ENCODE results near the gene UBE2I.
"Not testable (repeated sequence)": the region's sequence is repeated elsewhere in the genome, so short reads cannot be mapped to it uniquely, and the experiment has no call there.

The UBE2I gene

DNA sequence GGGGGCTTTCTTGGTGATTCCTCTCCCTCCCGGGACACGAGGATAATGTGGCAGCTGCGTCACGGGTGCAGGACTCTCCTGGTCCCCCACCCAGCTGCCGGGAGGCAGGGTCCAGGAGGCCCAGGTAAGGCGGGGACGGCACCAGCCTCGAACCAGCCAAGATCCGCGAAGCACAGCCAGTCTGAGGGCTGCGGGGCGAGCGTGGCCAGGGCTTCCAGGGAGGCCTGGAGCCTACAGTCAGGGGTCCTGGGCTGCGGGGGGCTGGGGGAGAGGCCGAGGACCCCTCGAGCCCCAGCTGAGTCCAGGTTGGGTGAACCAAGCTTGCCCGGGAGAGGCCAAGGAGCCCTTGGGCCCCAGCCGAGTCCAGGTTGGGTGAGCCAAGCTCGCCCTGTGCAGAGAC is 43.6 kb upstream of the UBE2I start:
- WGBS, 2 experiments: 91 to 92% methylated on average over 19 of the region's 19 CpGs

GRCh38 chr16:1269418-1269817 is 40.0 kb upstream of the UBE2I start:
- 93 to 95% methylated on average over 7 of the region's 7 CpGs for WGBS, 2 experiments
- H3K4me1 ChIP-seq (ENCODE audit: control insufficient read depth, insufficient read depth, low read length): not testable (repeated sequence)

More for the DNA sequence above, 43.6 kb upstream of the UBE2I start:
- Histone ChIP-seq H3K4me1 (ENCODE audit: control insufficient read depth, insufficient read depth, low read length) (no peaks in the 10 kb centered on the region), H3K9me3 (ENCODE audit: control insufficient read depth, low read length) (no peaks in the 10 kb centered on the region), H3K36me3 (ENCODE audit: control insufficient read depth, insufficient read depth, low read length) (no peaks in the 10 kb centered on the region), H3K27ac (ENCODE audit: insufficient read depth, low read depth, low read length, poor library complexity, severe bottlenecking) (no peak overlapping the region), H3K4me3 (ENCODE audit: insufficient read depth, low read depth, low read length) (no peak overlapping the region), H3K27me3 (ENCODE audit: control insufficient read depth, insufficient read depth, low read length, poor library complexity, severe bottlenecking) (peaks cover 24% of the 10 kb centered on the region)

DNA sequence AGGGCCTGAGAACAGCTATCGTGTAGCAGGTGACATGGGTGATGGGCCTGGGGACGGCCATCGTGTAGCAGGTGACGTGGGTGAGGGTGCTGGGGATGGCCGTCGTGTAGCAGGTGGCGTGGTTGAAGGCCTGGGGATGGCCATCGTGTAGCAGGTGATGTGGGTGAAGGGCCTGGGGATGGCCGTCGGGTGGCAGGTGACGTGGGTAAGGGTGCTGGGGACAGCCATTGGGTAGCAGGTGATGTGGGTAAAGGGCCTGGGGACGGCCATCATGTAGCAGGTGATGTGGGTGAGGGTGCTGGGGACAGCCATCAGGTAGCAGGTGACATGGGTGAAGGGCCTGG is 38.1 kb upstream of the UBE2I start:
- Histone ChIP-seq H3K27ac (ENCODE audit: insufficient read depth, low read depth, low read length, poor library complexity, severe bottlenecking) (no peak overlapping the region), H3K9me3 (ENCODE audit: control insufficient read depth, low read length) (no peaks in the 10 kb centered on the region), H3K36me3 (ENCODE audit: control insufficient read depth, insufficient read depth, low read length) (no peaks in the 10 kb centered on the region), H3K4me3 (ENCODE audit: insufficient read depth, low read depth, low read length) (no peak overlapping the region), H3K4me1 (ENCODE audit: control insufficient read depth, insufficient read depth, low read length) (no peaks in the 10 kb centered on the region), H3K27me3 (ENCODE audit: control insufficient read depth, insufficient read depth, low read length, poor library complexity, severe bottlenecking) (no peaks in the 10 kb centered on the region)
- WGBS, 2 experiments: 94 to 95% methylated on average over 12 of the region's 12 CpGs

More at GRCh38 chr16:1269418-1269817, 40.0 kb upstream of the UBE2I start:
- not testable (repeated sequence) for H3K4me3 ChIP-seq (ENCODE audit: insufficient read depth, low read depth, low read length); H3K9me3 ChIP-seq (ENCODE audit: control insufficient read depth, low read length); H3K27ac ChIP-seq (ENCODE audit: insufficient read depth, low read depth, low read length, poor library complexity, severe bottlenecking); H3K27me3 ChIP-seq (ENCODE audit: control insufficient read depth, insufficient read depth, low read length, poor library complexity, severe bottlenecking); H3K36me3 ChIP-seq (ENCODE audit: control insufficient read depth, insufficient read depth, low read length)

DNA sequence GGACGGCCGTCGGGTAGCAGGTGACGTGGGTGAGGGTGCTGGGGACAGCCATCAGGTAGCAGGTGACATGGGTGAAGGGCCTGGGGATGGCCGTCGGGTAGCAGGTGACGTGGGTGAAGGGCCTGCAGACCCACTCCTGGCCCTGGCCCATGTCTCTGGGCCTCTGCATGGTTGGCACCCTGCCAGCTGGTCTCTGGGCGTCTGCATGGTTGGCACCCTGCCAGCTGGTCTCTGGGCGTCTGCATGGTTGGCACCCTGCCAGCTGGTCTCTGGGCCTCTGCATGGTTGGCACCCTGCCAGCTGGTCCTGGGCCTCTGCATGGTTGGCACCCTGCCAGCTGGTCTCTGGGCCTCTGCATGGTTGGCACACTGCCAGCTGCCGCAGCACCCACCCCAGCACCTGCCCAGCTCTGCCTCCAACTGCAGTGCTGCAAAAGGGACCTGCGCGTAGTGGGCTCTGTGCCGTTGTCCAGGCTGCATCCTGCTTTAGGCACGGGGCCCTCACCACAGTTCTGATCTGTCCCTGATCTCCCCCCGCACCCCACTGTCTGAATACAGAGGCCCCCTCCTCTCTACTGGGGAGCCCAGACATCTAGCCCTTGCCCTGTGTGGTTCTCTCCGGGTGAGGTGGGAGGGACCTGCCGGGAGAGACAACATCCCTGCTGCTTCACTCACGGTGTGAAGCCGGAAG is 37.6 kb upstream of the UBE2I start:
- not testable (repeated sequence) for H3K36me3 ChIP-seq (ENCODE audit: control insufficient read depth, insufficient read depth, low read length); H3K4me1 ChIP-seq (ENCODE audit: control insufficient read depth, insufficient read depth, low read length); H3K27me3 ChIP-seq (ENCODE audit: control insufficient read depth, insufficient read depth, low read length, poor library complexity, severe bottlenecking); H3K27ac ChIP-seq (ENCODE audit: insufficient read depth, low read depth, low read length, poor library complexity, severe bottlenecking); H3K4me3 ChIP-seq (ENCODE audit: insufficient read depth, low read depth, low read length); H3K9me3 ChIP-seq (ENCODE audit: control insufficient read depth, low read length)
- WGBS, 2 experiments: 89 to 90% methylated on average over 19 of the region's 19 CpGs

GRCh38 chr16:1272453-1273198 is 36.8 kb upstream of the UBE2I start:
- Histone ChIP-seq H3K27me3 (ENCODE audit: control insufficient read depth, insufficient read depth, low read length, poor library complexity, severe bottlenecking) (no peaks in the 10 kb centered on the region), H3K9me3 (ENCODE audit: control insufficient read depth, low read length) (no peaks in the 10 kb centered on the region), H3K36me3 (ENCODE audit: control insufficient read depth, insufficient read depth, low read length) (no peaks in the 10 kb centered on the region), H3K27ac (ENCODE audit: insufficient read depth, low read depth, low read length, poor library complexity, severe bottlenecking) (no peak overlapping the region), H3K4me1 (ENCODE audit: control insufficient read depth, insufficient read depth, low read length) (peaks cover 1% of the 10 kb centered on the region), H3K4me3 (ENCODE audit: insufficient read depth, low read depth, low read length) (no peak overlapping the region)
- 81 to 87% methylated on average over 9 of the region's 9 CpGs for WGBS, 2 experiments

DNA sequence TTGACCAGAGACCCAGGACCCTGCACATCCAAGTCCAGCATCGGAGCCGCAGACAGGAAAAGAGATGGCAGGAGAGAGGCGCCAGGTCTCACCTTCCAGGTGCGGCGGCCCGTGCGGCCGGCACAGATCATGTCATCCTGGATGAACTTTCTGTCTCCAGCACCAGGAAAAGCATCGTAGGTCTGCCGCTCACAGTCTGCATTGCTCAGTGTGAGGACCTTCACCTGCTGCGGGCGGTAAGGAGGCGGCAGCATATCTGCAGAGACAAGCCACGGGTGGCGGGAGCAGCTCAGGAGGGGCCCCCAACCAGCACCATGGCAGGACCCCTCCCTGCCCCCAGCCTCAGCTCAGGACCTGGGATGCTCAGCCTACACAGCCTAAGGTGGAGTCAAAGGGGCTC is 35.6 kb upstream of the UBE2I start:
- no peaks in the 10 kb centered on the region for H3K9me3 ChIP-seq (ENCODE audit: control insufficient read depth, low read length)
- no peak overlapping the region for H3K27ac ChIP-seq (ENCODE audit: insufficient read depth, low read depth, low read length, poor library complexity, severe bottlenecking)
- no peaks in the 10 kb centered on the region for H3K27me3 ChIP-seq (ENCODE audit: control insufficient read depth, insufficient read depth, low read length, poor library complexity, severe bottlenecking)
- peaks cover 13% of the 10 kb centered on the region for H3K4me1 ChIP-seq (ENCODE audit: control insufficient read depth, insufficient read depth, low read length)
- no peaks in the 10 kb centered on the region for H3K36me3 ChIP-seq (ENCODE audit: control insufficient read depth, insufficient read depth, low read length)
- 91 to 95% methylated on average over 15 of the region's 15 CpGs for WGBS, 2 experiments
- H3K4me3 ChIP-seq (ENCODE audit: insufficient read depth, low read depth, low read length): no peak overlapping the region

DNA sequence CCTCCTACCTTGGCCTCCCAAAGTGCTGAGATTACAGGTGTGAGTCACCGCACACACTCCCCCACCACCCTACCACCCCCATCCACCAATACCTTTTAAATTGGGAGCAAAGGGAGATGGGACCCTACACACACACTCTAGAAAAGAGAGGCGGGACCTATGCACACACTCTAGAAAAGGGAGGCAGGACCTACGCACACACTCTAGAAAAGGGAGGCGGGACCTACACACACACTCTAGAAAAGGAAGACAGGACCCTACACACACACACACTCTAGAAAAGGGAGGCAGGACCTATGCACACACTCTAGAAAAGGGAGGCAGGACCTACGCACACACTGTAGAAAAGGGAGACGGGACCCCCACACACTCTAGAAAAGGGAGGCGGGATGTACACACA is 34.7 kb upstream of the UBE2I start:
- 87 to 88% methylated on average over 4 to 5 of the region's 7 CpGs for WGBS, 2 experiments
- Histone ChIP-seq H3K36me3 (ENCODE audit: control insufficient read depth, insufficient read depth, low read length) (no peaks in the 10 kb centered on the region), H3K4me3 (ENCODE audit: insufficient read depth, low read depth, low read length) (no peak overlapping the region), H3K9me3 (ENCODE audit: control insufficient read depth, low read length) (no peaks in the 10 kb centered on the region), H3K4me1 (ENCODE audit: control insufficient read depth, insufficient read depth, low read length) (peaks cover 13% of the 10 kb centered on the region), H3K27me3 (ENCODE audit: control insufficient read depth, insufficient read depth, low read length, poor library complexity, severe bottlenecking) (no peaks in the 10 kb centered on the region), H3K27ac (ENCODE audit: insufficient read depth, low read depth, low read length, poor library complexity, severe bottlenecking) (no peak overlapping the region)

DNA sequence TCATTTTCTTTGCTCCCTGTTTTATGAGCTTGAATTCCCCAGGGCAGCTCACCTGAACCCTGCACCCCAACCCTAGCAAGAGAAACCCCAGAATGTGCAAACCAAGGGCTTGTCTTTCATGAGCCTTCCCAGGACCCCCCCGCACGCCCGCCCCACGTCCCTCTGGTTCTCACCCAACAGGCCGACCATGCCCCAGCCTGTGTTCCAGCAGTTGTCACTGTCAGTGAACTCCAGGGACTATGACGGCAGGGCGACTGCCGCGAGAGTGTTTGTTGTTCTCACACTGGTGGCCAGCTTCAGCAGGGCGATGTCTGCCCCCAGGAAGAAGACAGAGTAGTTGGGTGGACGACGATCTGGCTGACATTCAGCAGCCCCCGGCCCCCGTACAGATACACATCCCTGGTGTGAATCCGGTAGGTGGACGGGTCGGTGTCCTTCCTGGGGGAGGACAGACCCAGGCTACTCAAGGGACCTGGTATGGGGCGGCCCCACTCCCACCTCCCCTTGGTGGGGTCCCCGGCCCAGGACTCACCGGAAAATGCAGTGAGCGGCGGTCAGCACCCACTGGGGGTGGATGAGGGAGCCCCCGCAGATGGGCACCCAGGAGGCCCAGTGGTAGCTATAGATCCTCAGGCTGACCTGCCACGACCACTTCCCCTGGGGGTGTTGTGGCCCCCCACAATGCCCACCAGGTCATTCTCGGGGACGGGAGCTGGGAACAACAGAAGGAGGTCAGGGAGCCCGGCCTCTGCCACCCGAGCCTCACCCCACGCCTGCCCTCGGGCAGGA is 33.5 kb upstream of the UBE2I start:
- Histone ChIP-seq H3K4me1 (ENCODE audit: control insufficient read depth, insufficient read depth, low read length) (peaks cover 13% of the 10 kb centered on the region), H3K27ac (ENCODE audit: insufficient read depth, low read depth, low read length, poor library complexity, severe bottlenecking) (no peak overlapping the region), H3K9me3 (ENCODE audit: control insufficient read depth, low read length) (no peaks in the 10 kb centered on the region), H3K27me3 (ENCODE audit: control insufficient read depth, insufficient read depth, low read length, poor library complexity, severe bottlenecking) (no peaks in the 10 kb centered on the region), H3K36me3 (ENCODE audit: control insufficient read depth, insufficient read depth, low read length) (no peaks in the 10 kb centered on the region), H3K4me3 (ENCODE audit: insufficient read depth, low read depth, low read length) (no peak overlapping the region)
- 91% methylated on average over 30 of the region's 30 CpGs for WGBS, 2 experiments

- WGBS, 2 experiments: 93 to 94% methylated on average over 14 of the region's 14 CpGs
- Histone ChIP-seq H3K27me3 (ENCODE audit: control insufficient read depth, insufficient read depth, low read length, poor library complexity, severe bottlenecking) (no peaks in the 10 kb centered on the region), H3K4me1 (ENCODE audit: control insufficient read depth, insufficient read depth, low read length) (peaks cover 13% of the 10 kb centered on the region), H3K27ac (ENCODE audit: insufficient read depth, low read depth, low read length, poor library complexity, severe bottlenecking) (no peak overlapping the region), H3K36me3 (ENCODE audit: control insufficient read depth, insufficient read depth, low read length) (no peaks in the 10 kb centered on the region), H3K4me3 (ENCODE audit: insufficient read depth, low read depth, low read length) (no peak overlapping the region), H3K9me3 (ENCODE audit: control insufficient read depth, low read length) (no peaks in the 10 kb centered on the region)
Measured at GRCh38 chr16:1276580-1276878, 32.9 kb upstream of the UBE2I start.

DNA sequence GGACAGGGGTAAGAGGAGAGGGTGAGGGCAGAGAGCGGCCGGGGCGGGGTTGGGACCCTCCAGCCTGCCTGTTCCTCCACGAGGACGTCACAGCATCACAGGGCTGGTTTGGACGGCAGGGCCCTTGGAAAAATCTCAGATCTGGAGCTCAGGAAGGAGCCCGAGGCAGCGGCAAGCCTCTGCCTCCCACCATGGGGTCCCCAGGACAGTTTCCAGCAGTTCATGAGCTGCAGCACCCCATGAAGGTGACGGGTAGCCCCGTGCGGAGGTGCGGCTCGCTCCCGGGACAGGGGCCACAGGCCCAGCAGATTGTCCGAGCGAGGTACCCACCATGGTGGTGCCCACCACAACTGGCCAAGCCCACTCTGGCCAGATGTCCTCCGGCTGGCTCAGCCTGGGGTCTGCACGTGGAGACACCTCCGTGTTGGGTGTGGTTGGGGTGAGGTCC is 32.3 kb upstream of the UBE2I start:
- Histone ChIP-seq H3K4me3 (ENCODE audit: insufficient read depth, low read depth, low read length) (no peak overlapping the region), H3K27me3 (ENCODE audit: control insufficient read depth, insufficient read depth, low read length, poor library complexity, severe bottlenecking) (no peaks in the 10 kb centered on the region), H3K27ac (ENCODE audit: insufficient read depth, low read depth, low read length, poor library complexity, severe bottlenecking) (no peak overlapping the region), H3K4me1 (ENCODE audit: control insufficient read depth, insufficient read depth, low read length) (peaks cover 13% of the 10 kb centered on the region), H3K36me3 (ENCODE audit: control insufficient read depth, insufficient read depth, low read length) (no peaks in the 10 kb centered on the region), H3K9me3 (ENCODE audit: control insufficient read depth, low read length) (no peaks in the 10 kb centered on the region)
- 85 to 86% methylated on average over 19 of the region's 19 CpGs for WGBS, 2 experiments

All from ectodermal cell (in vitro differentiated cells).